ENCODE measurements around the gene MAPK12. TPM values are rescaled to one million over a fixed set of nuclear protein-coding genes. Genes with fewer than 3 reads are reported as not detected.

Gene MAPK12
- total and polyA plus RNA-seq, 2 of the 8 experiments (the other 6 are each of a cell fraction or from before 2014, with no cell fraction given) = 17.3 to 20.3 TPM

DNA sequence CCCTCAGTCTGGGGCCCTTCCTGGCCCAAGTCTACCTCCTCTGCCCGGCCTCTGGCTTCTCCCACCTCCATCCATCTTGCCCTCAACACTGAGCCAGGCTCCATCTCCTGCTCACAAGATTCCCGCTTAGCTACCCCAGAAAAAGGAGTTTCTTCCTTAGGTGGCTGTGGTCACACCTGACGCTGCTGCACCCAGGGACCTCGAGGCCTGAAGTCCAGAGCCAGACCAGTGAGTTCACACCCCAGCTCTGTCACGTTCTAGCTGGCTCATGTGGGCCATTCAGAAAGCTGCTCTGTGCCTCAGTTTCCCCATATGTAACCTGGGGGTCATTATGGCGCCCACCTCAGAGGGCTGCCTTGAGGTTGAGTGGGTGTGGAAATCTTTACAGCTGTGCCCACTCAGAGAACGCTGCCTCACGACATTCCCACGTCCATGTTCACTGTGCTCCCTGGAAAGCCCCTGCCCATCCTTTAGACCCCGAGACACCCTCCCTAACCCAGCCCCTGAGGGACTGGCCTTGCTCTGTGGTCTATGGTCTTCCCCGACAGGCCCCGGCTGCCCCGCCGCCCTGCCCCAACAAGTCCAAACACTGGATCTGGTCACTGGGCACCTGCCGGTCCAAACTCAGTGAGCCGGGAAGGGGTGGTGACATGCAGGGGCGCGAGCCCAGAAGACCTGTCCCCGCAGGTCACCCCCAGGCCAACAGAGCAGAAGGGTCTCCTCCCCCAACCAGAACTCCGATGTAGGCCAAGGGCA, 36.2 kb upstream of the MAPK12 start (continued):
- TF ChIP-seq ZNF274 (IDR thresholded peaks at IDR 0.05; ENCODE audit: borderline replicate concordance, extremely low read depth, low read length) (no peak), PHF8 (conservative IDR thresholded peaks at IDR 0.05; ENCODE audit: low read depth, low read length) (no peak), CTBP2 (IDR thresholded peaks at IDR 0.05; ENCODE audit: borderline replicate concordance, insufficient read depth, insufficient read length, low read length) (no peak), FOSL1 (IDR thresholded peaks at IDR 0.05; ENCODE audit: insufficient read depth, low read depth, low read length) (no peak), RBBP5 (IDR thresholded peaks at IDR 0.05; ENCODE audit: borderline replicate concordance, low read depth, low read length) (no peak)

Data from H1 (cell line).